Type B pancreatic cell (in vitro differentiated cells): Measurements from ENCODE around the gene RAMP3. TPM values are rescaled to one million over a fixed set of nuclear protein-coding genes. Genes with fewer than 3 reads are reported as not detected.

ENCODE experiments used
- DNase-seq: peaks from one replicate; pipeline ENCODE4 v3.0.0; 2021; ENCODE audit warnings: mixed read lengths; ENCODE audit not compliant: unreplicated experiment; ENCODE audit errors: extremely low spot score
- H3K27ac Mint-ChIP-seq: 2 replicates; pipeline ENCODE4 v1.8.0; 2021; ENCODE audit warnings: mild to moderate bottlenecking, mixed read lengths
- H3K27me3 Mint-ChIP-seq: 2 replicates; pipeline ENCODE4 v1.8.0; 2021; ENCODE audit warnings: mixed read lengths
- H3K36me3 Mint-ChIP-seq: 2 replicates; pipeline ENCODE4 v1.8.0; 2021; ENCODE audit warnings: mixed read lengths
- H3K4me1 Mint-ChIP-seq: one replicate; pipeline ENCODE4 v1.8.0; 2021; ENCODE audit warnings: mixed read lengths; ENCODE audit not compliant: unreplicated experiment
- H3K4me3 Mint-ChIP-seq: 2 replicates; pipeline ENCODE4 v1.8.0; 2021; ENCODE audit warnings: mild to moderate bottlenecking, mixed read lengths
- H3K9me3 Mint-ChIP-seq: 2 replicates; pipeline ENCODE4 v1.8.0; 2021; ENCODE audit warnings: mixed read lengths
- total RNA-seq: library from RNA; stranded (reverse); gene quantifications from 2 replicates; pipeline ENCODE4 v1.2.1, GENCODE V29; 2021; ENCODE audit warnings: low replicate concordance
- TF ChIP-seq, protein P1 (sequence below): fragments of 200-600 bp; sonication (generic); conservative IDR thresholded peaks from 2 replicates; pipeline ENCODE4 v1.5.0; 2021; ENCODE audit warnings: antibody characterized with exemption, mild to moderate bottlenecking

Gene RAMP3
- total RNA-seq, 1 donor from 2014 or later, result 0.70 TPM

DNA sequence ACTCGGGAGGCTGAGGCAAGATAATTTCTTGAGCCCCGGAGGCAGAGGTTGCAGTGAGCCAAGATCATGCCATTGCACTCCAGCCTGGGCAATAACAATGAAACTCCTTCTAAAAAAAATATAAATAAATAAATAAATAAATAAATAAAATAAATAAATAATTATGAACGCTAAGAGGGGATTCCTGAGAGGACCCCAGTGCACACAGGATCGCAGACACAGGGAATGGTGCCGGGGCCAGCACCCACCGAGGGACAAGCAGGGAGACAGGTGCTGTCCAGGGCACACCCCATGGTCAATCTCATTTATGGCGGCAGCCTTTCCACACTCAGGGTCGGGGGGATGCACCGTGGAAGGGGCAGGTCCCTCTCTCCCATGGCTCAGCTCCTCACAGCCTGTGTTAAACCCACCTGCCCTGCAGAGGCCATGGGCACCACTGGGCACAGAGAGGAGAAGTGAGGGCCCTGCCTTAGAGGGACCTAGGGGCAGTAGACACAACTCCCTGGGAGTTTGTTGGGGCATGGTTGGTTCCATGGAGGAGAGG is 2.2 kb upstream of the RAMP3 start:
- no peak overlapping the region for H3K4me3 Mint-ChIP-seq
- TF ChIP-seq, protein P1, sequence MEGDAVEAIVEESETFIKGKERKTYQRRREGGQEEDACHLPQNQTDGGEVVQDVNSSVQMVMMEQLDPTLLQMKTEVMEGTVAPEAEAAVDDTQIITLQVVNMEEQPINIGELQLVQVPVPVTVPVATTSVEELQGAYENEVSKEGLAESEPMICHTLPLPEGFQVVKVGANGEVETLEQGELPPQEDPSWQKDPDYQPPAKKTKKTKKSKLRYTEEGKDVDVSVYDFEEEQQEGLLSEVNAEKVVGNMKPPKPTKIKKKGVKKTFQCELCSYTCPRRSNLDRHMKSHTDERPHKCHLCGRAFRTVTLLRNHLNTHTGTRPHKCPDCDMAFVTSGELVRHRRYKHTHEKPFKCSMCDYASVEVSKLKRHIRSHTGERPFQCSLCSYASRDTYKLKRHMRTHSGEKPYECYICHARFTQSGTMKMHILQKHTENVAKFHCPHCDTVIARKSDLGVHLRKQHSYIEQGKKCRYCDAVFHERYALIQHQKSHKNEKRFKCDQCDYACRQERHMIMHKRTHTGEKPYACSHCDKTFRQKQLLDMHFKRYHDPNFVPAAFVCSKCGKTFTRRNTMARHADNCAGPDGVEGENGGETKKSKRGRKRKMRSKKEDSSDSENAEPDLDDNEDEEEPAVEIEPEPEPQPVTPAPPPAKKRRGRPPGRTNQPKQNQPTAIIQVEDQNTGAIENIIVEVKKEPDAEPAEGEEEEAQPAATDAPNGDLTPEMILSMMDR, result no peak
- H3K36me3 Mint-ChIP-seq, result peaks cover 5% of the 10 kb centered on the region
- H3K9me3 Mint-ChIP-seq, result peaks cover 6% of the 10 kb centered on the region
- H3K4me1 Mint-ChIP-seq, result no peaks in the 10 kb centered on the region
- peaks cover 66% of the 10 kb centered on the region for H3K27me3 Mint-ChIP-seq
- no peak overlapping the region for H3K27ac Mint-ChIP-seq
- DNase-seq, result no peak

DNA sequence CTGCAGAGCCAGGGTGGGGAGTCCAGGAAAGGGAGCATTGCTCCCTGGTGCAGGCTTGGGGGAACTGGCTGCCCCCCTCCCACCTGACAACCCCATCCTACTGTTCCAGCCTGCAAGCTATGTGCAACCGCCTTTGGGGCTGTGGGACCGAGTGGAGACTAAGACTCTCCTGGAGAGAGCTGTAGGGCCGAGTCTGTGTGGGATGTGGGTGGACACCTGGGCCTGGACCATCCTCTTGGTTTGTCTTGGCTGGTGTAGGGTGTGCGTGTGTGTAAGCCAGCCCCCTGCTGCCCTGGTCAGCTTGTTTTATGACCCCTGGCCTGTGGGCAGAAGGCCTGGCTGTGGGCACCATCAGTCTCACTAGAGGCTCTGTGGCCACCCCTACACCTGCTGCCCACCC is 1.6 kb upstream of the RAMP3 start:
- peaks cover 66% of the 10 kb centered on the region for H3K27me3 Mint-ChIP-seq
- no peak for DNase-seq
- no peak overlapping the region for H3K27ac Mint-ChIP-seq
- H3K36me3 Mint-ChIP-seq, result peaks cover 5% of the 10 kb centered on the region
- H3K4me3 Mint-ChIP-seq, result no peak overlapping the region
- peaks cover 6% of the 10 kb centered on the region for H3K9me3 Mint-ChIP-seq
- TF ChIP-seq, protein P1, result no peak
- no peaks in the 10 kb centered on the region for H3K4me1 Mint-ChIP-seq

DNA sequence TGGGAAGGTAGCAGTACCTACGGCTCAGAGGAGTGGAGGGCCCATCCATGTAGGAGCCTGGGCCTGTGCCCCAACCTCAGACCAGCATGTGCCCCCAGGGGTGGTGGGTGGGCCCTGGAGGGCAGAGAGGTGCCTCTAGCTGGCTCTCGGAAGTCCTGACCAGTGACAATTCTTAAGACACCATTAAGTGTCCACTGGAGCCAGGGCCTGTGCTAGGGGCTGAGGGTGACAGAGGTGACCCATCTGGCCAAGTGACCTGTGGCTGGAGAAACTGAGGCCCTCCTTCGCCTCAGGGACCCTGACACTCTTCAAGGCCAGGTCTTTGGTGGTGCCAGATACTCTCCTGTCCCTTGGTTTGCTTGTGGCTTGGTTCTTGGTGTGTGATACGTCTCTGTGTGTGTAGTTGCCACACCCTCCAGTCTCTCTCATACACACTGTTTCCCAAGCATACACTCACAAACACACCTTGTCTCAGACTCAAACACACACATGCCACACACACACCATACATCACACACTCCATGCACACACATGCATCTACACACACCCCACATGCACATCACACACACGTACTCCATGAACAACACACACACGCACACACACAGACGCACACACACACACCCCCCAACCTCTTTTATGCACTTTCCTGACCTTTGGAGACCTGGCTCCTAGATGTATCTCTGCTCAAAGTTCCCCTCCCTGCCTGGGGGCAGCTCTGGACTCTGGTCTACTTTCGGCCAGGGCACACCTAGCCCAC is 897 bp upstream of the RAMP3 start:
- no peak for DNase-seq
- peaks cover 68% of the 10 kb centered on the region for H3K27me3 Mint-ChIP-seq
- no peak overlapping the region for H3K4me3 Mint-ChIP-seq
- H3K9me3 Mint-ChIP-seq, result peaks cover 6% of the 10 kb centered on the region
- TF ChIP-seq, protein P1, result no peak
- peaks cover 5% of the 10 kb centered on the region for H3K36me3 Mint-ChIP-seq
- no peak overlapping the region for H3K27ac Mint-ChIP-seq
- H3K4me1 Mint-ChIP-seq, result no peaks in the 10 kb centered on the region

DNA sequence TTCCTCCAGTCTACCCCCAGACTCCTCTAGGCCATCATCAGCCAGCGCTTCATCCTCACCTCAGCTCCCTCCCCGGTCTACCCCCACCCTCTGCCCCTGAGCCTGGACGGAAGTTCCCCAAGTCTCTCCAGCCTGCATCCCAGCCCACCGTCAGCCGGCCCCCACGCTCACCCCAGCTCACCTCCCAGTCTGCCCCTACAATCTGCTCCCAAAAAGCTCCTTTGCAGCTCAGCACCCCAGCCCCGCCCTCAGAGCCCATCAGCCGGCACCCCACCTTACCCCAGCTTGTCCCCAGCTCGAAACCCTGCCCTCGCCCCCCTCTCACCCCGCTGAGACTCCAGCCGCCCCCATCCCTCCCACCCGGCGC is 322 bp upstream of the RAMP3 start:
- H3K9me3 Mint-ChIP-seq, result peaks cover 6% of the 10 kb centered on the region
- peaks cover 5% of the 10 kb centered on the region for H3K36me3 Mint-ChIP-seq
- no peak overlapping the region for H3K4me3 Mint-ChIP-seq
- no peak for DNase-seq
- H3K27ac Mint-ChIP-seq, result no peak overlapping the region
- H3K4me1 Mint-ChIP-seq, result no peaks in the 10 kb centered on the region
- TF ChIP-seq, protein P1, result no peak
- H3K27me3 Mint-ChIP-seq, result peaks cover 70% of the 10 kb centered on the region

DNA sequence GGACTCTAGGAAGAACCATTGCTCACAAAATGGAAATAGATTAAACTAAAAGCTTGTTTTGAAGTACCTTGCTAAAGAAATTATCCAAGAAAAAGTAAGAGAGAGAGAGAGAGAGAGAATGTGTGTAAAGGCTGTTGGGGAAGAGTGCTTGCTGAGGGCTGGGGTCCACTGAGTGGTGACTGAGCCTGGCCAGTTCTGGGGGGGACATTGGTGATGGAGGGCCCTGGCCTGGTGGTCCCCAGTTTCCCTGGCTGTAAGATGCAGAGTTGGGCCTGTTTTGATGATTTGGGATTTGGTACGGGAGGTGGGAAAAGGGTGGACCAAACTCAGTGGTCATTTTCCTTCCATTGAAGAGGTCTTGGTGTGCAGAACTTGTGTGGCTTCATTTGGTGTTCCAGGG is 880 bp downstream of the RAMP3 start:
- no peak overlapping the region for H3K27ac Mint-ChIP-seq
- peaks cover 5% of the 10 kb centered on the region for H3K36me3 Mint-ChIP-seq
- no peak overlapping the region for H3K4me3 Mint-ChIP-seq
- no peak for DNase-seq
- no peaks in the 10 kb centered on the region for H3K4me1 Mint-ChIP-seq
- TF ChIP-seq, protein P1, result no peak
- peaks cover 6% of the 10 kb centered on the region for H3K9me3 Mint-ChIP-seq
- H3K27me3 Mint-ChIP-seq, result peaks cover 72% of the 10 kb centered on the region
